Activated gamma-delta T cell treated with Interleukin-2 at 50 U/mL for 16 hours (primary cell): ENCODE results near the gene ABHD17A.
"Not testable (repeated sequence)": the region's sequence is repeated elsewhere in the genome, so short reads cannot be mapped to it uniquely, and the experiment has no call there.

Experiments used
- DNase-seq: peaks from one replicate; pipeline ENCODE4 v3.0.0-alpha.2; 2020

The ABHD17A gene

DNA sequence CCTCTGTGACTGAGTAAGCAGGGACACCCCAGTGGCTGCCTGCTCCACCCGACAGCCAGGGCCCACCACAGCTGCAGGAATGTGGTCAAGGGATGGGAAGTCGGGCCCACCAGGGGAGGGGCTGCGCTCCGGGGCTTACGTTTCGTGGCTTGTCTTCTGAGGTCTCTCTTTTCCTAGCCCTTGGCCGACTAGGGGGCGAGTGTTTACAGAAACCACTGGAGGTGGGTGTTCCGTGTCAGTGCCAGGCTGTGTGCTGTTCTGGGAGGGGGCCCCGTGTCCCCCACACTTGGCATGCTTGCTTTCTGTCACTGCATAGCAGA is 24.4 kb upstream of the ABHD17A start:
- DNase-seq, result no peak

DNA sequence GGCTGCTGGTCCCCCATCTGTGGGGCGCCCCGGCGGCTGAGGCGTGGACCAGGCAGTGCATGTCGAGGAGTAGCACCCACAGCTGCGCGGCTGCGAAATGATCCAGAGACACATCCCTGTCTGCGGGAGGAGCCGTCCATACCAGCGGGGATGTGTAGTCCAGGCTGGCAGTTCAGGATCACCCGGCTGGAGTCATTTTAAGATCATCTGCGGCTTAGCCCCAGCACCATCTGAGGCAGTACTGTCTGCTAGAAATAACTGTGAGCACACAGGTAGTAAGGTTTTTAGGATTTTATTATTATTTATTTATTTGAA is 23.0 kb upstream of the ABHD17A start:
- DNase-seq, result no peak

DNA sequence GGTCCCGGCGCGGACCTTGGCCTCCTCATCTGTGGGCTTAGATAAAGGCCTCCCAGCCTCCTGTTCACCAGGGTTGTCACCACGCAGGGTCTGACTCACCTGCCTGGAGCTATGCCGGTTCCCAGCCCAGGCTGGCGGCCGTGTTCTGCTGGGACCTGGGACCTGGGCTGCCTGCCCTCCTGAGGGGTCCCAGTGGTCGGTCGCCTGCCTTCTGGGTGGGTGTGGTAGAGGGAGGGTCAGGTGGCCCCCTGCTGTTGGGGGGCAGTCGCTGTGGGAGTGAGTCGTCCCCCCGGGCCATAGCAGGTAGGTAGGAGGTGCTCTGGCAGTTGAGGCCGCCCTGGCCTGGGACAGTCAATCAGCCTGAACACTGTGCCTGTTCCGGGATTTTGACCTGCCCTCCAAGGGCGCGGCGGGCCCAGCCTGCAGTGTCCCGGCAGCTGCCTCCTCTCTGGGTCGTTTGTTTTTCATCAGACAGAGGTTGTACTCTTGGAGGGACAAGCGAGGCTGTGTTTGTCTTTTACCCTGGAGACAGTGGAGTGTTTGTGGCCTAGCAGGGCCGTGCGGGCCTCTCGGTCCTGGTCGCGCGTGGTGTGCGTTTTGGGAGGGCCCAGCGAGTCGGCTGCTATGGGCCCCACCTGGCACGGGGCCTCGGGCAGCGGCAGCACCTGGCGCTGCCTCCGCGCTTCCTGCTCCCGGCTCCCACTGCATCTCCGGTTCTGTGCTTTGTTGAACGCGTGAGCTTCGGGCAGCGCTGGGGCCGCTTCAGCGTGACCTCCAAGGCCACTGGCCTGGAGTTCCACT is 22.5 kb upstream of the ABHD17A start:
- DNase-seq, result no peak

DNA sequence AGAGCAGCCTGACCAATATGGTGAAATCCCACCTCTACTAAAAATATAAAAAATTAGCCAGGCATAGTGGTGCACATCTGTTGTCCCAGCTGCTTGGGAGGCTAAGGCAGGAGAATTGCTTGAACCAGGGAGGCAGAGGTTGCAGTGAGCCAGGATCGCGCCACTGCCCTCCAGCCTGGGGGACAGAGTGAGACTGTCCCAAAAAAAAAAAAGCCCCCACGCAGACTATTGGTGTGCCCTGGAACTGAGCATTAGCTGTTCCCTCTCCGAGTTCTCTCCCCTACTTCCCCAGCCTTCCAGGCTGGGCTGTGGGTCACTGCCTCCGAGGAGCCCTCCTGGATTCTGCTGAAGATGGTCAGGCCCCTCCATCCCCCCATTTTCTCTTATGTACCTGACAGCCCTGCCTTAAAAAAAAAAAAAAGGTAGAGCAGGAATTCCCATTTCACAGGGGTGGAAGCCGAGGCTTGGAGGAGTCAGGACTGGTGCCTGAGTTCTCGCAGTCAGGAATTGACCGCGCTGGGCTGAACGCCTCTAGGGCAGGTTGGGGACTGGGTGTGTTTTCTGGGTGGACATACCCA is 21.8 kb upstream of the ABHD17A start:
- no peak for DNase-seq

DNA sequence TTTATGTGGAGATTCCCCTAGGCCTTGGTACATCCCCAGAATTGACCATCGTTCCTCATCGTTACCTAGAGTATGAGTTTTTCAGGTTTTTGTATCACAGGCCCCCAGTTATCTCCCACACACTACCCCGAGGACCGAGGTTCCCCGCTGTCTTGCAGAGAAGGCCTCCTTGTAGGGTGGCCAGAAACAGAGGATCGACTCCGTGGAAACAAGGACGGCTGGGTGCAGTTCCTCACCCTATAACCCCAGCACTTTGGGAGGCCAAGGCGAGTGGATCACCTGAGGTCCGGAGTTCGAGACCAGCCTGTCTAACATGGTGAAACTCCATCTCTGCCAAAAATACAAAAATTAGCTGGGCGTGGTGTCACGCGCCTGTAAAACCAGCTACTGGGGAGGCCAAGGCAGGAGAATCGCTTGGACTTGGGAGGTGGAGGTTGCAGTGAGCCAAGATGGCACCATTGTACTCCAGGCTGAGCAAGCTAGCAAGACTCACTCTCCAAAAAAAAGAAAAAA is 20.6 kb upstream of the ABHD17A start:
- no peak for DNase-seq

DNA sequence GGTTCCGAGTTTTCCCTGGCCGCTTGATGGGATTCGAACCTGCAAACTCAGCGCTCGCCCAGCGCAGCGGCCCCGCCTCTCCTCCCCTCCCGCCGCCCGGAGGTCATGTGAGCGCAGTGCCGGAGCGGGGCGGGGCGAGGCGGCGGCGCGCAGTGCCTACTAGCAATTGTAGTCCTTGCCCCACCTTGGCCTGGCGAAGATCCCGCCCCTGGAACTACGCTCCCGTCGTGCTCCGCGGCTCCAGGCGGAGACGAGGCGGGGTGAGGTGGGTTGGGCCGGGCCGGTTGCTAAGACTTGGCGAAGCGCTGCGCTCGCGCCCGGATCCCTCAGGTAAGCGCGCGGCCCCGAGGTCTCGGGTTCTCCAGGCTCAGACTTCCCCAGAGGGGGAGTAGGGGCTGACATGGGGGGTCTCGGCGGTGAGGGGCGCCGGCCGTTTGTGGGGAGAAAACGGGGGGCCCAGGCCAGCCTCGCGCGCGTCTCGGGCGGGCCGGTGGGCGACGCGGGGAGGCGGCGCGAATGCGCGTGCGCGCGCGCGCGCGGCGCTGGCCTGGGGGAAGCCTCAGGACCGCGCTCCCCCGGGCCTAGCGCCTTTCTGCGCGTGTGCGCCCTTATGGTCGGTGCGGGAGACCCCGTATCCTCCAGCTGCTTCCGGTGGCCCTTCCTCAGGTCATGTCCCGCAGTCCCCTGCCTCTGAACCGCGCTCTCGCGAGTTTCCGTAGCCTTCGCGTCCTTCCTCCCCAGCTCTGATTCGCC is 20.0 kb upstream of the ABHD17A start, which contains the start of the genes ADAT3 and SCAMP4:
Gene ADAT3 (plus strand): TSS at position 290 of the 753 bp plus-strand sequence. CDS start 6,649 bp downstream, outside the sequence.
Gene SCAMP4 (plus strand): TSS at position 290 of the 753 bp plus-strand sequence. CDS start 9,621 bp downstream, outside the sequence.
- DNase-seq, result peak; percentile 99

DNA sequence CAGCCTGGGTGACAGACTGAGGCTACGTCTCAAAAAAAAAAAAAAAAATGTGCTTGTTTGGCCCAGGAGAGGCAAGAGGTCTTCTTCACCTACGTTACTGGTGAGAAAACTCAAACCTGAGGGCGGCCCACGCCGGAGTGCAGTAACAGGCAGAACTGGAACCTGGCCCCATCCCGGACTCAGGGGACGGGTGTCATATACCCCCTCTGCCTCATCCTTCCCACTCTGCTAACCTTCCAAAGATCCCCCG is 19.5 kb upstream of the ABHD17A start:
- DNase-seq, result no peak

DNA sequence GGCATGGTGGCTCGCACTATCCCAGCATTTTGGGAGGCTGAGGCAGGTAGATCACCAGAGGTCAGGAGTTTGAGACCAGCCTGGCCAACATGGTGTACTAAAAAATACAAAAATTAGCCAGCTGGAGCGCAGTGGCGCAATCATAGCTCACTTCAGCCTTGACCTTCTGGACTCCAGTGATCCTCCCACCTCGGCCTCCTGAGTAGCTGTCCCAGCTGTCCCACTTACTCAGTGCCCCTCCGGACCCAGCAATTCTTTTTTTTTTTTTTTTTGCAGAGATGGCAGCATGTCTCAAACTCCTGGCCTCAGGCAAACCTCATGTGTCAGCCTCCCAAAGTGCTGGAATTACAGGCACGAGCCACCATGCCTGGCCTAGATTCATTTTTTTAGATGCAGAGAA is 17.6 kb upstream of the ABHD17A start:
- no peak for DNase-seq

DNA sequence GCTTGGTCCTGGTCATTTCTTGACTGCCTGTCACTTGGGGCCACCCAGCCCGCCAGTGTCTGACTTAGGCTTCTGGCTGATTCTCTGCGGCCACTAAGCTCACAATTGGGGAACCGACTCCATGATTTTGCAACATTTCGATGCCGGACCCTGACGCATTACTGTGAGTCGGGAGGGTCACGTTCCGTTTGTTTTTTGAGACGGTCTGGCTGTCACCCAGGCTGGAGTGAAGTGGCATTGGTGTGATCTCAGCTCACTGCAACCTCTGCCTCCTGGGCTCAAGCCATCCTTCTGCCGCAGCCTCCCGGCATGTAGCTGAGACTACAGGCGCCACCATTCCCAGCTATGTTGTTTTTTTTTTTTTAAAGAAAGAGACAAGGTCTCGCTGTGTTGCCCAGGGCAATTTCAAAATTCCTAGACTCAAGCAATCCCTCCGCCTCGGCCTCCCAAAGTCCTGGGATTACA is 16.7 kb upstream of the ABHD17A start:
- no peak for DNase-seq

DNA sequence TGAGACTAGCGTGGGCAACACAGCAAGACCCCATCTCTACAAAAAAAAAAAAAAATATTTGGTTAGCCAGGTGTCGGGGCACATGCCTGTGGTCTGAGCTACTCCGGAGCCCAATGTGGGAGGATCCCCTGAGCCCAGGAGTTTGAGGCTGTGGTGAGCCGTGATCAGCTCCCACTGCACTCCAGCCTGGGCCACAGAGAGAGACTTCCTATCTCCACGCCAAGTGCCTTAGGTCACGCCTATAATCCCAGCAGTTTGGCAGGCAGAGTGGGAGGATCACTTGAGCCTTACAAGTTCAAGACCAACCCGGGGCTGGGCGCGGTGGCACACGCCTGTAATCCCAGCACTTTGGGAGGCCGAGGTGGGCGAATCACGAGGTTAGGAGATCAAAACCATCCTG is 11.2 kb upstream of the ABHD17A start:
- DNase-seq, result no peak

DNA sequence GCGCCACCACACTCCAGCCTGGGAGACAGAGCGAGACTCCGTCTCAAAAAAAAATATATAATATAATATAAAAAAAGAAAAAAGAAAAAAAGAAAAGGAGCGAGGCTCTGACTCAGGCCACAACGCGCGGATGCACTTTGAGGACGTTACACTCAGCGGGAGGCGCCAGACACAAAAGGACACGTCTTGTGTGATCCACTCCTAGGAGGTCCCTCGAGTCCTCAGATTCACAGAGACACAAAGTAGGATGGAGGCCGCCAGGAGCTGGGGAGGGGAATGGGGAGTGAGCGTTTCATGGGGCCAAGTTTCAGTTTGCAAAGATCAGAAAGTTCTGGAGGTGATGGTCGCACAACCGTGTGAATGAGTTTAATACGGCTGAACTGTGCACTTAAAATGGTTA is 8.5 kb upstream of the ABHD17A start:
- DNase-seq, result no peak

DNA sequence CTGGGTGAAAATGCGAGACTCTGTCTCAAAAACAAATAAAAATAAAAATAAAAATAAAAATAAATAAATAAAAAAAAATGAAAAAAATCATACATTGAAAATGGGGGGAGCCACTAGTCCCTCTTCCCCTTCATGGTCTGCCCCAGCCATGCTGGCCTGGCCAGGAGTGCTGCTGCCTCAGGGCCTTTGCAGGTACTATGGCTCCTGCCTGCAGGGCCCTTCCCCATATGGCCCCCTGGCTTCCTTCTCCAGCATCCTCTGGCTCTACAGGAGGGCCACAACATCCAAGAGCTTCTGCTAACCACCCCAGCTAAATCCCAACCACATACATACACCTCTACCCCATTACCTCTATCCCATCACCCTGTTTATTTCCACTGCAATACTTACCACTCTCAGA is 4.6 kb upstream of the ABHD17A start:
- no peak for DNase-seq

DNA sequence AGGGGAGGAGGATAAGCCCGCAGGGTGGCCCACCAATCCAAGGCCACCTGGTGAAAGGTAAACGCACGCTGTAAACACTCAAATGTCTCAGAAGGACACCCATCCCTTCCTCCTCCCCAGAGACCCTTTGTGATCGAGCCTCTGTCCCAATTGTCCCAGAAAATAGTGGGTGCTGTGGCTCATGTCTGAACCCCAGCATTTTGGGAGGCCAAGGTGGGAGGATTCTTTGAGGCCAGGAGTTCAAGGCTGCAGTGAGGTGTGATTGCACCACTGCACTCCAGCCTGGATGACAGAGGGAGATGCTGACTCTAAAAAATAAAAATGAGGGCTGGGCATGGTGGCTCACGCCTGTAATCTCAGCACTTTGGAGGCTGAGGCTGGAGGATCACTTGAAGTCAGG is 3.1 kb upstream of the ABHD17A start:
- no peak for DNase-seq

DNA sequence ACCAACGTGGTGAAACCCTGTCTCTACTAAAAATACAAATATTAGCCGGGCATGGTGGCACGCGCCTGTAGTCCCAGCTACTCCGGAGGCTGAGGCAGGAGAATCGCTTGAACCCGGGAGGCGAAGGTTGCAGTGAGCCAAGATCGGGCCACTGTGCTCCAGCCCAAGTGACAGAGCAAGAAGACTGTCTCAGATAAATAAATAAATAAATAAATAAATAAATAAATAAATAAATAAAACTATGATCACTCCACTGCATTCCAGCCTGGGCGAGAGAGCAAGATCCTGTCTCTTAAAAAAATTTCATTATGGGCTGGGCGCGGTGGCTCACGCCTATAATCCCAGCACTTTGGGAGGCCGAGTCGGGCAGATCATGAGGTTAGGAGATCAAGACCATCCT is 1.1 kb upstream of the ABHD17A start:
- DNase-seq, result not testable (repeated sequence)

DNA sequence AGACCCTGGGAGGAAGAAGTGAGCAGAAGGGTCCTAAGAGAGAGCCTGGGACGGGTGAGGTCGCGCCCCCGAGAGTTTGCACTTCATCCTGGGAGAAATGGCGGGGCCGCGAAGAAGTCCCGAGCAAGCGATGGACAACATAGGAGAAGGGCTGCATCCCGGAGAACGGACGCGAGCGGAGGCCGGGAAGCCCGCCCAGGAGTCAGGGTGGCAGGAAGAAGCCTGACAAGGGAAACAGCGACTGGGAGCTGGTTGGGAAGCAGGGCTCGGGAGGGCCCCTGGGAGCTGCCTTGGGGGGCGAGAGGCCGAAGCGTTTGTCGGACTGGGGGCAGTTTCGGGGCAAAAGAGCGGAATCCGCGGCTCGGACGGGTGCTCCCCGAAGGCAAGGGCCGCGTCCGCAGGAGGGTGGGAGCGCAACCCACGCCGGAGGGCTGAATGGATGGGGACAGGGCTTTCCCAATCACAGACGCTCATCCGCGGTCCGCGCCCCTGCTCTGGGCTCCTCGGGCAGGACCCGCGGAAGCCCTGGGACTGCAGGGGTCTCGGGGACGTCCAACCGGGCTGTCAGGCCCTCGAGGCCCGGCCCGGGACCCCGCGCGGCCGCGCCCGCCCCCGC is 469 bp downstream of the ABHD17A start:
- no peak for DNase-seq

DNA sequence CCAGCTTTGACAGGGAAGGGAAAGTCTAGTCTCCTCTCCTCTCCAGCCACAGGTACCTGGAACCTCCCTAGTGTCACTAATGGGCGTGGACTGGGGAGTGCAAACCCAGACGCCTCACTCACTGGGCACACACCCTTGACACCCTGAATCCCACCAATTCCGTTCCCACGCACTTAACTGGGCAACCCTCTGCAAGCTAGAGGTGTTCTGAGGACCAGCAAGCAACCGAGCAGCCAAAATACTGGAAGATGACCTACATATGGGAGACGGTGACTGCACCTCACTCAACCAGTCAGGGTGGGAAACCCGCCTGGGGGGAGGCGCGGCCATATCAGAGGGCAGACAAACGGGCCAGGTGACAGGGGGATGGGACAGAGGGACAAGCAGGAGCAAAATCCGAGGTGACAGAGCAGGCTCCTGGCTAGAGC is 991 bp downstream of the ABHD17A start:
- DNase-seq, result peak; percentile 62

DNA sequence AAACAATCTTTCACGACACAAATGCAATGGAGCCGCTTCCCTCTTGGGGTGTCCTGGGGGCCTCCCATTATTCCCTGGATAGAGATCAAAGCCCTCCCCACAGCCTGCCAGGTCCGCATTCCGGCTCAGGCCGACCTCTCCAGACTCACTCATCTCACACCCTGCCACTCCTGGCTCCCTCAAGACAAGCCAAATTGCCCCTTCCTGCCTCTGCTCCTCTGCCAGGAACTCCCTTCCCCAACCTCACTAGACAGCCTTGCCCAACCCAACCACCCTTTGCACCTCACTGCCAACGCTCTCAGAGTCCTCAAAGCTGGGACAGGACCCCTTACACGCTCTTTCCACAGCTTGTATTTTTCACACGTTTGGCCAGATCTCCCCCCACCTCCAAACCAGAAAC is 1.5 kb downstream of the ABHD17A start:
- DNase-seq, result no peak

DNA sequence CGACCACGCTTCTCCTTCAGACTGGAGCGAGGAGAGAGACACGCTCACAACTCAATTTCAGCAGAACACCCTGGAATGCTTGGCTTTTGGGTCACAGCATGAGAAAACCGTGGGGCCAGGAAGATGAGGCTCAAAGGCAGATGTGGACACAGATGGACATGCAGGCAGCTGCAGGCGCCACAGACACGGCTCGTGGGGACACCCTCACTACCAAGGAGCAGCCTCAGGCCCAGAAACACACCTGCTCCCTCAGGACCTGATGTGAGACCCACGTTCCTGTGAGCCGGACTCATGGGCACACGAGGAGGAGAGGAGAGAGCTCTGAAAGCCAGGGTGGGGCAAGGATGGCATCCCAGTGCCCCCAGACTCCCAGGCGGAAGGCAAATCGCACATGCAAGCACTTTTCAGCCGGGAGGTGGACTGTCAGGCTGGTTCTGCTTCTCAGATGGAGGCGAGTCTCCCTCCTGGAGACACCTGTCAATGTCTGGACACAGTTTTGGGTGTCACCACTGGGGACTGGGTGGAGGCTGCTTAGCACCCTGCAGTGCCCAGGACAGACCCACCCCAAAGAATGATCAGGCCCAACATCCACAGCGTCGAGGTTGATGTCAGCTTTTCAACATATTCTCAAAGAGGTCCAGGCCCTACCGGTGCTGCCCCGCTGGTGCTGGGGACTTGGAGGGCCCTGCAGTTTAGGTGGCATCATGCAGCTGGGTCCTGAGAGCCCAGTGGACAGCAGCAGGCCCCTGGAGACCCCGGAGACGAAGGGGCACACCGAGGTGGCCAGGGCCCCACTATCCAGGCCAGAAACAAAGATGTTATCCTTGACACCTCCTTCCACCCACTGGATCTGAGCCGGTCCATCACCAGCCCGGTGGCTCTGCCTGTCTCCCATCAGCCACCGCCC is 2.3 kb downstream of the ABHD17A start:
- DNase-seq, result no peak

DNA sequence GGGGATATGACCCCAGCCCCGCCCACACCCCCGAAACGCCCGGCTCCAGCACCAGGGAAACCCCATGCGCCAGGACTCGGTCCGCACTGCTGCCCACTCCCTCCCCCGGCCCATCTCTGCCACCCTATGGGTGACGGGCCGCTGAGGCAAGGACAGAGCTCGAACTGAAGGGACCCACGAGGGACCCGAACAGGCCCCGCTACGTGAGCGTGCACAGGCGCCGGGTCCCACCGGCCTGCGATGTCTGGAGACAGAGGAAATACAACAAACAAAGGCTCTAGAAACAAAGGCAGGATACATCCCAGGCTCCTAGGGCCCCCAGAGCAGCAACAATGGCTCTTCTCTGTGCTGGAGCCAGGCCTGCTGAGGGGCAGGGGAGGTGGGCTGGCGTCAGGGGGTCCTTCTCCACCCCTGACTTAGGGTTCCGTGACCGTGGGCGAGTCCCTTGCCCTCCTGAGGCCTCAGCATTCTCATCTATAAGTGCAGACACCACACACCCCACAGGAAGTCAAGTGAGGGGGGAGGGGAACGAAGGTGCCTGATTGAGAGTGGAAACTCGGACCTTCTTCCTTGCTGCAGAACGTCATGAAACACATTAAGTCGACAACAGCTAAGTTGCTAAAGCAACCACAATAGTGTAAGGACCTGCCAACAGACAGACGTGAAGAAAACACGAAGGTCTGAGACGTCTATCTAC is 3.1 kb downstream of the ABHD17A start:
- peak; percentile 79 for DNase-seq

DNA sequence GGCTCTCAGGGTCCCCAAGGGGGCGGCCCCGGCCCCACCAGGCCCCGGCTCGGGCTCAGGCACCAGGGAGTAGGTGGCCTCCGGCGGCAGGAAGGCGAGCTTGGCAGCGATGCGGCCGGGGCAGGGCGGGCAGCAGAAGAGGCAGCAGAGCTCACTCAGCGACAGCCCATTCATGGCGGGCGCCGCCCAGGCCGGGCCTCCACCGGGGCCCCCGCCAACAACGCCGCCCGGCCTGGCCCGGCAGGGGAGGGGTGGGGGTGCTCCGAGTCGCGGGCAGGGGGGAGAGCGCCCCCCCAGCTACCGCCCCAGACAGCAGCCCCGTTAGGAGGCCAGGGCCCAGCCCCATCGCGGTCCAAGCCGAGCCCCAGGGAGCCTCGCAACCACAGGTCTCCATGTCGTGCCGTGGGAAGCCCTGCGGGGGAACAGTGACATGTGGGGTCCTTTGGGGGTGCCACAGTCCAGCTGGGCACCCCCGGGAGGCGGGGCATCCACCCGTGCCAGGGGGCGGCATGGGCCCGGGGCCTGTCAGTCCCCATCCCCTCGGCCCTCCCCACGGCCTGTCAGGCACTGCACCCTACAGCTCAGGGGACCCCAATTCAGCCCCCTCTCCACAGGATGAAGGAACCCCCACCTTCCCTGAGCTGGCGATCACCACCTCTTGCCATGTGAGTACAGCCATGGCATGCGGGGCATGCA is 3.8 kb downstream of the ABHD17A start:
- not testable (repeated sequence) for DNase-seq
